AG10803 (cell line): ENCODE results near the gene ABCG1.
A peak's percentile ranks its signal among the peaks of the same experiment; 100 is the strongest.

ENCODE experiments used
- DNase-seq: peaks from one replicate; pipeline ENCODE4 v3.0.0; 2010; ENCODE audit warnings: low read depth
- H3K4me3 ChIP-seq: 2 replicates; pipeline ENCODE4 v1.5.1; 2011; ENCODE audit warnings: mild to moderate bottlenecking, low read length, control low read depth
- CTCF ChIP-seq: conservative IDR thresholded peaks from 2 replicates; pipeline ENCODE4 v1.5.1; 2011; ENCODE audit warnings: mild to moderate bottlenecking, low read length, control low read depth, inconsistent platforms

The ABCG1 gene

GRCh38 chr21:42193131-42193671 is 25.7 kb upstream of the ABCG1 start:
- no peak for TF ChIP-seq CTCF
- H3K4me3 ChIP-seq: no peak overlapping the region
- no peak for DNase-seq

GRCh38 chr21:42193721-42194120 is 25.2 kb upstream of the ABCG1 start:
- TF ChIP-seq CTCF: no peak
- no peak for DNase-seq
- H3K4me3 ChIP-seq: no peak overlapping the region

- no peak for DNase-seq
- no peak for TF ChIP-seq CTCF
- no peak overlapping the region for H3K4me3 ChIP-seq
Measured at GRCh38 chr21:42194863-42195262, 24.1 kb upstream of the ABCG1 start.

GRCh38 chr21:42195378-42196031 is 23.4 kb upstream of the ABCG1 start:
- DNase-seq: peak; percentile 16
- no peak for TF ChIP-seq CTCF
- no peak overlapping the region for H3K4me3 ChIP-seq

- DNase-seq: peak; percentile 75
Measured at GRCh38 chr21:42198929-42199867, 19.7 kb upstream of the ABCG1 start.

GRCh38 chr21:42199868-42200463 is 19.0 kb upstream of the ABCG1 start:
- peak; percentile 30 for DNase-seq
- H3K4me3 ChIP-seq: no peak overlapping the region
- TF ChIP-seq CTCF: no peak

More at GRCh38 chr21:42198929-42199867, 19.7 kb upstream of the ABCG1 start:
- no peak overlapping the region for H3K4me3 ChIP-seq
- TF ChIP-seq CTCF: no peak
